SK-N-SH treated with all-trans-retinoic acid at 6 μM for 48 hours (cell line): ENCODE measurements around the gene OR4D1.

Experiments used
- ATAC-seq: fragments of 200-7000 bp; cut with Tn5 transposase; 3 replicates; pipeline ENCODE4 v1.9.1; 2020; ENCODE audit warnings: mild to moderate bottlenecking, moderate library complexity
- ARNTL ChIP-seq: fragments of 450-650 bp; formaldehyde crosslinking; IDR thresholded peaks from 2 replicates; pipeline ENCODE4 v1.5.0; 2020; ENCODE audit warnings: low read depth, mild to moderate bottlenecking, moderate library complexity, borderline replicate concordance
- BACH2 ChIP-seq: fragments of 250-450 bp; sonication (Bioruptor Pico); IDR thresholded peaks from 2 replicates; pipeline ENCODE4 v1.9.0; 2021; ENCODE audit warnings: mild to moderate bottlenecking, borderline replicate concordance
- CSDC2 ChIP-seq: fragments of 250-450 bp; sonication (Bioruptor Pico); IDR thresholded peaks from 2 replicates; pipeline ENCODE4 v1.5.0; 2020; ENCODE audit warnings: mild to moderate bottlenecking, moderate library complexity
- ESRRG ChIP-seq: fragments of 250-450 bp; sonication (Bioruptor Pico); IDR thresholded peaks from 2 replicates; pipeline ENCODE4 v1.6.1; 2021; ENCODE audit warnings: mild to moderate bottlenecking
- GLIS3 ChIP-seq: fragments of 250-450 bp; sonication (Bioruptor Pico); IDR thresholded peaks from 2 replicates; pipeline ENCODE4 v1.5.0; 2020; ENCODE audit warnings: mild to moderate bottlenecking, moderate library complexity
- ISL1 ChIP-seq: fragments of 250-450 bp; sonication (Bioruptor Pico); IDR thresholded peaks from 2 replicates; pipeline ENCODE4 v2.1.2; 2022; ENCODE audit warnings: mild to moderate bottlenecking, moderate library complexity
- OSR1 ChIP-seq: fragments of 250-450 bp; sonication (Bioruptor Pico); IDR thresholded peaks from 2 replicates; pipeline ENCODE4 v1.8.0; 2022; ENCODE audit warnings: moderate library complexity, mild to moderate bottlenecking, inconsistent platforms
- PPARA ChIP-seq: fragments of 250-450 bp; sonication (Bioruptor Pico); IDR thresholded peaks from 2 replicates; pipeline ENCODE4 v1.5.0; 2020; ENCODE audit warnings: mild to moderate bottlenecking, borderline replicate concordance
- RARB ChIP-seq: fragments of 250-450 bp; sonication (Bioruptor Pico); IDR thresholded peaks from 2 replicates; pipeline ENCODE4 v1.8.0; 2021; ENCODE audit warnings: mild to moderate bottlenecking, moderate library complexity
- TCF4 ChIP-seq: fragments of 250-450 bp; sonication (Bioruptor Pico); IDR thresholded peaks from 2 replicates; pipeline ENCODE4 v1.8.0; 2021; ENCODE audit warnings: mild to moderate bottlenecking, moderate library complexity, borderline replicate concordance
- TOX ChIP-seq: fragments of 250-450 bp; sonication (Bioruptor Pico); IDR thresholded peaks from 2 replicates; pipeline ENCODE4 v1.8.0; 2021; ENCODE audit warnings: mild to moderate bottlenecking, moderate library complexity, borderline replicate concordance
- ZC3H10 ChIP-seq: fragments of 250-450 bp; sonication (Bioruptor Pico); IDR thresholded peaks from 2 replicates; pipeline ENCODE4 v1.5.1; 2021; ENCODE audit warnings: mild to moderate bottlenecking, moderate library complexity
- ZFP3 ChIP-seq: fragments of 250-450 bp; sonication (Bioruptor Pico); IDR thresholded peaks from 2 replicates; pipeline ENCODE4 v1.5.0; 2020; ENCODE audit warnings: mild to moderate bottlenecking, moderate library complexity
- ZFP30 ChIP-seq: fragments of 450-650 bp; formaldehyde crosslinking; IDR thresholded peaks from 2 replicates; pipeline ENCODE4 v1.5.0; 2022; ENCODE audit warnings: mild to moderate bottlenecking, moderate library complexity
- ZNF565 ChIP-seq: fragments of 450-650 bp; formaldehyde crosslinking; conservative IDR thresholded peaks from 2 replicates; pipeline ENCODE4 v1.5.0; 2020; ENCODE audit warnings: low read depth, mild to moderate bottlenecking, moderate library complexity
- ZNF70 ChIP-seq: fragments of 450-650 bp; formaldehyde crosslinking; IDR thresholded peaks from 2 replicates; pipeline ENCODE4 v1.5.0; 2020; ENCODE audit warnings: mild to moderate bottlenecking, moderate library complexity
- ZNF8 ChIP-seq: fragments of 450-650 bp; formaldehyde crosslinking; IDR thresholded peaks from 2 replicates; pipeline ENCODE4 v1.5.0; 2020; ENCODE audit warnings: mild to moderate bottlenecking, moderate library complexity
- TF ChIP-seq, protein P1 (sequence below): fragments of 250-450 bp; sonication (Bioruptor Pico); IDR thresholded peaks from 2 replicates; pipeline ENCODE4 v1.8.0; 2020; ENCODE audit warnings: mild to moderate bottlenecking, moderate library complexity, borderline replicate concordance
- TF ChIP-seq, protein P2 (sequence below): fragments of 250-450 bp; sonication (Bioruptor Pico); IDR thresholded peaks from 2 replicates; pipeline ENCODE4 v1.5.1; 2021; ENCODE audit warnings: mild to moderate bottlenecking, moderate library complexity
- TF ChIP-seq, protein P3 (sequence below): fragments of 250-450 bp; sonication (Bioruptor Pico); IDR thresholded peaks from 2 replicates; pipeline ENCODE4 v1.5.1; 2020; ENCODE audit warnings: low read depth, mild to moderate bottlenecking, moderate library complexity
- TF ChIP-seq, protein P4 (sequence below): fragments of 250-450 bp; sonication (Bioruptor Pico); IDR thresholded peaks from 2 replicates; pipeline ENCODE4 v1.5.0; 2020; ENCODE audit warnings: mild to moderate bottlenecking, moderate library complexity
- TF ChIP-seq, protein P5 (sequence below): fragments of 250-450 bp; sonication (Bioruptor Pico); IDR thresholded peaks from 2 replicates; pipeline ENCODE4 v1.8.0; 2021; ENCODE audit warnings: low read depth, mild to moderate bottlenecking, moderate library complexity, borderline replicate concordance

Gene OR4D1

DNA sequence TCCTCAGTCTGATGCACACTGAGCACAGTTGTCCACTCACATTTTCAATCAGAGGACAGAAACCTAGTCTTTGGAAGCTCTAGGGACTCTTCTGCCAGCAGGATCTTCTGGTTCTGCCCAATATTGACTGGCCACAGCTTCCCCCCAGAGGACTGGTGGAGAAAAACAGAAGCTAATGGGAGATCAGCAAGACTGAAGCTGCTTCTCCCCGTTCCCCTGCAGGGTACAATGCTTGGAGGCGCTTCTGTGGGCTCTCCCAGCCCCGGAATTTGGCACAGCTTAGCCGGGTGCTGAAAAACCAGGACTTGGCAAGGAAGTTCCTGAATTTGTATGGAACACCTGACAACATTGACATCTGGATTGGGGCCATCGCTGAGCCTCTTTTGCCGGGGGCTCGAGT, 54.7 kb downstream of the OR4D1 start:
- TF ChIP-seq, protein P1, sequence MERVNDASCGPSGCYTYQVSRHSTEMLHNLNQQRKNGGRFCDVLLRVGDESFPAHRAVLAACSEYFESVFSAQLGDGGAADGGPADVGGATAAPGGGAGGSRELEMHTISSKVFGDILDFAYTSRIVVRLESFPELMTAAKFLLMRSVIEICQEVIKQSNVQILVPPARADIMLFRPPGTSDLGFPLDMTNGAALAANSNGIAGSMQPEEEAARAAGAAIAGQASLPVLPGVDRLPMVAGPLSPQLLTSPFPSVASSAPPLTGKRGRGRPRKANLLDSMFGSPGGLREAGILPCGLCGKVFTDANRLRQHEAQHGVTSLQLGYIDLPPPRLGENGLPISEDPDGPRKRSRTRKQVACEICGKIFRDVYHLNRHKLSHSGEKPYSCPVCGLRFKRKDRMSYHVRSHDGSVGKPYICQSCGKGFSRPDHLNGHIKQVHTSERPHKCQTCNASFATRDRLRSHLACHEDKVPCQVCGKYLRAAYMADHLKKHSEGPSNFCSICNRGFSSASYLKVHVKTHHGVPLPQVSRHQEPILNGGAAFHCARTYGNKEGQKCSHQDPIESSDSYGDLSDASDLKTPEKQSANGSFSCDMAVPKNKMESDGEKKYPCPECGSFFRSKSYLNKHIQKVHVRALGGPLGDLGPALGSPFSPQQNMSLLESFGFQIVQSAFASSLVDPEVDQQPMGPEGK = no peak
- no peak for TF ChIP-seq ZFP30 (CRISPR knock-in tag)
- no peak for TF ChIP-seq CSDC2
- TF ChIP-seq, protein P2, sequence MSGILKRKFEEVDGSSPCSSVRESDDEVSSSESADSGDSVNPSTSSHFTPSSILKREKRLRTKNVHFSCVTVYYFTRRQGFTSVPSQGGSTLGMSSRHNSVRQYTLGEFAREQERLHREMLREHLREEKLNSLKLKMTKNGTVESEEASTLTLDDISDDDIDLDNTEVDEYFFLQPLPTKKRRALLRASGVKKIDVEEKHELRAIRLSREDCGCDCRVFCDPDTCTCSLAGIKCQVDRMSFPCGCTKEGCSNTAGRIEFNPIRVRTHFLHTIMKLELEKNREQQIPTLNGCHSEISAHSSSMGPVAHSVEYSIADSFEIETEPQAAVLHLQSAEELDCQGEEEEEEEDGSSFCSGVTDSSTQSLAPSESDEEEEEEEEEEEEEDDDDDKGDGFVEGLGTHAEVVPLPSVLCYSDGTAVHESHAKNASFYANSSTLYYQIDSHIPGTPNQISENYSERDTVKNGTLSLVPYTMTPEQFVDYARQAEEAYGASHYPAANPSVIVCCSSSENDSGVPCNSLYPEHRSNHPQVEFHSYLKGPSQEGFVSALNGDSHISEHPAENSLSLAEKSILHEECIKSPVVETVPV = no peak
- no peak for TF ChIP-seq ZNF565 (CRISPR knock-in tag)
- TF ChIP-seq TOX (CRISPR knock-in tag) = no peak
- TF ChIP-seq GLIS3 (CRISPR knock-in tag) = no peak
- TF ChIP-seq BACH2 (CRISPR knock-in tag) = no peak
- TF ChIP-seq ARNTL (CRISPR knock-in tag) = no peak
- TF ChIP-seq, protein P3, sequence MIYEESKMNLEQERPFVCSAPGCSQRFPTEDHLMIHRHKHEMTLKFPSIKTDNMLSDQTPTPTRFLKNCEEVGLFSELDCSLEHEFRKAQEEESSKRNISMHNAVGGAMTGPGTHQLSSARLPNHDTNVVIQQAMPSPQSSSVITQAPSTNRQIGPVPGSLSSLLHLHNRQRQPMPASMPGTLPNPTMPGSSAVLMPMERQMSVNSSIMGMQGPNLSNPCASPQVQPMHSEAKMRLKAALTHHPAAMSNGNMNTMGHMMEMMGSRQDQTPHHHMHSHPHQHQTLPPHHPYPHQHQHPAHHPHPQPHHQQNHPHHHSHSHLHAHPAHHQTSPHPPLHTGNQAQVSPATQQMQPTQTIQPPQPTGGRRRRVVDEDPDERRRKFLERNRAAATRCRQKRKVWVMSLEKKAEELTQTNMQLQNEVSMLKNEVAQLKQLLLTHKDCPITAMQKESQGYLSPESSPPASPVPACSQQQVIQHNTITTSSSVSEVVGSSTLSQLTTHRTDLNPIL (CRISPR knock-in tag) = no peak
- TF ChIP-seq, protein P4, sequence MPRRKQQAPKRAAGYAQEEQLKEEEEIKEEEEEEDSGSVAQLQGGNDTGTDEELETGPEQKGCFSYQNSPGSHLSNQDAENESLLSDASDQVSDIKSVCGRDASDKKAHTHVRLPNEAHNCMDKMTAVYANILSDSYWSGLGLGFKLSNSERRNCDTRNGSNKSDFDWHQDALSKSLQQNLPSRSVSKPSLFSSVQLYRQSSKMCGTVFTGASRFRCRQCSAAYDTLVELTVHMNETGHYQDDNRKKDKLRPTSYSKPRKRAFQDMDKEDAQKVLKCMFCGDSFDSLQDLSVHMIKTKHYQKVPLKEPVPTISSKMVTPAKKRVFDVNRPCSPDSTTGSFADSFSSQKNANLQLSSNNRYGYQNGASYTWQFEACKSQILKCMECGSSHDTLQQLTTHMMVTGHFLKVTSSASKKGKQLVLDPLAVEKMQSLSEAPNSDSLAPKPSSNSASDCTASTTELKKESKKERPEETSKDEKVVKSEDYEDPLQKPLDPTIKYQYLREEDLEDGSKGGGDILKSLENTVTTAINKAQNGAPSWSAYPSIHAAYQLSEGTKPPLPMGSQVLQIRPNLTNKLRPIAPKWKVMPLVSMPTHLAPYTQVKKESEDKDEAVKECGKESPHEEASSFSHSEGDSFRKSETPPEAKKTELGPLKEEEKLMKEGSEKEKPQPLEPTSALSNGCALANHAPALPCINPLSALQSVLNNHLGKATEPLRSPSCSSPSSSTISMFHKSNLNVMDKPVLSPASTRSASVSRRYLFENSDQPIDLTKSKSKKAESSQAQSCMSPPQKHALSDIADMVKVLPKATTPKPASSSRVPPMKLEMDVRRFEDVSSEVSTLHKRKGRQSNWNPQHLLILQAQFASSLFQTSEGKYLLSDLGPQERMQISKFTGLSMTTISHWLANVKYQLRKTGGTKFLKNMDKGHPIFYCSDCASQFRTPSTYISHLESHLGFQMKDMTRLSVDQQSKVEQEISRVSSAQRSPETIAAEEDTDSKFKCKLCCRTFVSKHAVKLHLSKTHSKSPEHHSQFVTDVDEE = no peak
- TF ChIP-seq ESRRG (CRISPR knock-in tag) = no peak
- no peak for TF ChIP-seq OSR1 (CRISPR knock-in tag)
- TF ChIP-seq ZNF8 (CRISPR knock-in tag) = no peak
- TF ChIP-seq PPARA (CRISPR knock-in tag) = no peak
- TF ChIP-seq ISL1 = no peak
- TF ChIP-seq ZC3H10 = no peak
- TF ChIP-seq RARB (CRISPR knock-in tag) = no peak
- no peak for TF ChIP-seq TCF4 (CRISPR knock-in tag)
- no peak for ATAC-seq

DNA sequence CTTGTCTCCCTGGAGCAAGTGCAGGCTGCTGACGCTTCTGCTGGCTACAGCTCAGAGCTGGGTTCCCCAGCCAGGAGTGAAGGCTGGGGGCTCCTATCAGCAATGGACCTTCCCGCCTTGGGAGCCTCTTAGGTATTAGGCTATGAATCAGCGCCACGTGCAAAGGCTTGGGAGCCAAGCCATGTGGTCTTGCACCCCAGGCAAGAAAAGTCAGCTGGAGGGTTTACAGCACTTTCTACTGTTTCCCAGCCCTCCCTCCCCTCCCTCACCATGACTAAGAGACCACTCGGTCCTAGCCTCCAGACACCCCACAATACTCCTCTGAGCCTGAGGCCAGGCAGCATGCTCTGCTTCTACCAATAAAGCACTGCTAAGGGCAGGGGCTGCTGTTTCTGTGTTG, 56.6 kb downstream of the OR4D1 start:
- TF ChIP-seq RARB (CRISPR knock-in tag) (no peak), OSR1 (CRISPR knock-in tag) (no peak), BACH2 (CRISPR knock-in tag) (no peak), TOX (CRISPR knock-in tag) (no peak), CSDC2 (no peak), ARNTL (CRISPR knock-in tag) (no peak), ZFP3 (no peak), ZNF70 (no peak)
- TF ChIP-seq, protein P5, sequence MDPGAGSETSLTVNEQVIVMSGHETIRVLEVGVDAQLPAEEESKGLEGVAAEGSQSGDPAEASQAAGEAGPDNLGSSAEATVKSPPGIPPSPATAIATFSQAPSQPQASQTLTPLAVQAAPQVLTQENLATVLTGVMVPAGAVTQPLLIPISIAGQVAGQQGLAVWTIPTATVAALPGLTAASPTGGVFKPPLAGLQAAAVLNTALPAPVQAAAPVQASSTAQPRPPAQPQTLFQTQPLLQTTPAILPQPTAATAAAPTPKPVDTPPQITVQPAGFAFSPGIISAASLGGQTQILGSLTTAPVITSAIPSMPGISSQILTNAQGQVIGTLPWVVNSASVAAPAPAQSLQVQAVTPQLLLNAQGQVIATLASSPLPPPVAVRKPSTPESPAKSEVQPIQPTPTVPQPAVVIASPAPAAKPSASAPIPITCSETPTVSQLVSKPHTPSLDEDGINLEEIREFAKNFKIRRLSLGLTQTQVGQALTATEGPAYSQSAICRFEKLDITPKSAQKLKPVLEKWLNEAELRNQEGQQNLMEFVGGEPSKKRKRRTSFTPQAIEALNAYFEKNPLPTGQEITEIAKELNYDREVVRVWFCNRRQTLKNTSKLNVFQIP (CRISPR knock-in tag) = no peak
- no peak for ATAC-seq

DNA sequence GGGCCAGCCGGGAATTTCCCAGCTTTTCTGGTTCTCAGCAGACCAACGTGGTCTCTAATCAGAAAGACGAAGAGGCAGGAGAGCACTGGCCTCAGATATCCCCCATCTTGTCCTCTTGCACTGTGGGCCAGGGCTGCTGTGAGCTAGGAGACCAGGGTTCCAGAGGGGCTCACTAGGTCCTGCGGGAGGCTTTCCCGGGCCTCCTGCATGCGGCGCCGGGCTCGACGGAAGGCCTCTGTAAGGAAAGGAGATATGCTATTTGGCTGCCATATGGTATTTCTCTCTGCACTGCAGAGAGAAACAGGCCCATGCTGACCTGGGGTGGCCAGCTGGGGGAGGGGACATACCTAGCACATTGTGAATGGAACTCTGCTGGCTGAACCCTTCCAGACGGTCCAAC, 57.8 kb downstream of the OR4D1 start:
- no peak for ATAC-seq
- TF ChIP-seq TCF4 (CRISPR knock-in tag) = no peak
- no peak for TF ChIP-seq ZNF565 (CRISPR knock-in tag)
- TF ChIP-seq ISL1 = no peak
- TF ChIP-seq TOX (CRISPR knock-in tag) = no peak
- TF ChIP-seq ZFP3 = no peak
- TF ChIP-seq ZFP30 (CRISPR knock-in tag) = no peak
- TF ChIP-seq, protein P3 (CRISPR knock-in tag) = no peak
- TF ChIP-seq, protein P1 = no peak
- TF ChIP-seq, all 23 proteins: peak for 0
